Middle frontal gyrus (tissue), 1 donor: ENCODE results near the gene LDHAL6B.
"Not testable (repeated sequence)": the region's sequence is repeated elsewhere in the genome, so short reads cannot be mapped to it uniquely, and the experiment has no call there.

ENCODE experiments used
- DNase-seq: peaks from one replicate; pipeline ENCODE4 v3.0.0-alpha.2; 2015; ENCODE audit warnings: low spot score; ENCODE audit errors: extremely low spot score

Gene LDHAL6B

DNA sequence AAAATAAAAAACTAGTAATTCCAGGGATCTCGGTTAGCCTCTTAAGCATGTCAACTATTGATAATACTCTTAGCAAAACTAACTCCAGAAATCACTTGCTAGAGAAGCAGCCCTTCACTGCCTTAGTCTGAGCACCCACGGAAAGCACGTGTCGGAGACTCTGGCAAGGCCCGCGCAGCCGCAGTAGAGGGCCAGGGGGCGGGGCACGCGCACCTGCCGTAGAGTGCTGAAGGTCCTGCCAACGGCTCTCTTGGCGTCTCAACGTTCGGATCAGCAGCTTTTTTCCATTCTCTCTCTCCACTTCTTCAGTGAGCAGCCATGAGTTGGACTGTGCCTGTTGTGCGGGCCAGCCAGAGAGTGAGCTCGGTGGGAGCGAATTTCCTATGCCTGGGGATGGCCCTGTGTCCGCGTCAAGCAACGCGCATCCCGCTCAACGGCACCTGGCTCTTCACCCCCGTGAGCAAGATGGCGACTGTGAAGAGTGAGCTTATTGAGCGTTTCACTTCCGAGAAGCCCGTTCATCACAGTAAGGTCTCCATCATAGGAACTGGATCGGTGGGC lies at the start of gene LDHAL6B:
LDHAL6B (plus strand) TSS at position 221 of the 561 bp plus-strand sequence; CDS start at position 319, 98 bp downstream.
- DNase-seq: no peak

DNA sequence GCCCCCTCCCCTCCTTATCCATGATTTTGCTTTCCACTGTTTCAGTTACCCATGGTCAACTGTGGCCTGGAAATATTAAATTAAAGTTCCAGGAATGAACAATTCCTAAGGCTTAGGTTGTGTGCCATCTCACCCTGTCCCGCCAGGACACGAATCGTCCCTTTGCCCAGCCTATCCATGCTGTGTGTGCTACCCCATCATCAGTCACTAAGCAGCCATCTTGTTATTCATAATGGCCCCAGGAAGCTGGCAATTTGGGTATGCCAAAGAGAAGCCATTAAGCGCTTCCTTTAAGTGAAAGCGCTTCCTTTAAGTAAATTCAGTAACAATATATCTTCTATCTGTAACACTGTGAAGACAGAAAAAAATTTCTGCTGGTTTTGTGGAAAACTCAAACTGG lies 49.2 kb upstream of the LDHAL6B start:
- no peak for DNase-seq

DNA sequence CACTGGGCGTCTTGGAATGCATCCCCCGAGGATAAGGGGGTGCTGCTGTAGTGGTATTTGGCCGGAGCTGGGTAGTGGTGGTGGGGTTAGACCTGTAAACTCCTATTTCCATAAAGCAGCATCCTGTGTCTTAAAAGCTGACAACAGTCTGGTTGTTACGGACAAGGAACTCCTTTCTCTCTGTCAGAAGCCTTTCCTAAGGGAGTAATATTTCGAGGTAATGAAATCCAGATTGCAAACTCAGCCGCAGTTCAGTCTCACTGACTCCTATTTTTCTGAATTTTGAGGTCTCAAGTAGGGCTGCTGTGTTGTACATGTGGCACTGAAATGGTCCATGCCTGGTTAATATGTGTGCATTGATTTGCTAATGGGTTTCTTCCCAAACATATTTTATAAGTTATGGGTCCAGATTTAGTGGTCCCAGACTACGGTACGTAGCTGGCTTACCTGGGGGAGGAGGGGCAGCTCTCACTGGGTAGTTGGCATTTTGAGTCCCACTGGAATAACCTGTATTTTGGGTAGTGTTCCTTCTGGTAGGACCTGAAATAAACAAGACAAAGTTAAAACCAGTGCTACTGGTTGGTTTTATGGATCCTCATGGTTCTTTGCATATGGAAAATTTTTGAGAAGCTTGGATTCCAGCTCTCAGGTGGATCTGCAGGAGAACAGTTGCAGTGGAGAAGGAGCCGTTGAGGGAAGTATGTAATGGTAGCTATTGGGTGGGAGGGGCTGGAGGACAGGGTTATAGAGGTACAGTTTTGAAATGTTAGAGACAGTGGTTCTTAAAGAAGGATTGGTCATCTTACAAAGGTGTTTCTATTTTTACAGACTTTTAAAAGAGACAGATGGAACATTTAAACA lies 48.6 kb upstream of the LDHAL6B start:
- no peak for DNase-seq

DNA sequence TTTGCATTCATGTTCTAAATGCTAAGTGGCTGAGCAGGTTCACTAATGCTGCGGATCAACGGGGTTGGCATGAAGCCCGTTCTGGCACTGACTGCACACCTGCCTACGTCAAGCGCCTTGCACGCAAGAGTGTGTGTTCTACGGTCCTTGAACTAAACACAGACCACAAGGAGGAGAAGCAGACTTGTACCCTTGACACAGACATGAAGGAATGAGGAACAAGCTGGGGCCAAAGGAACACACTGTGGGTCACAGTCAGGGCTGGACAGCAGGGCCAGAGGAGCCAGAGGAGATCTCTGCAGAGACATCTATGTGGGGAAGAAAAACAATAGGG lies 48.0 kb upstream of the LDHAL6B start:
- no peak for DNase-seq

DNA sequence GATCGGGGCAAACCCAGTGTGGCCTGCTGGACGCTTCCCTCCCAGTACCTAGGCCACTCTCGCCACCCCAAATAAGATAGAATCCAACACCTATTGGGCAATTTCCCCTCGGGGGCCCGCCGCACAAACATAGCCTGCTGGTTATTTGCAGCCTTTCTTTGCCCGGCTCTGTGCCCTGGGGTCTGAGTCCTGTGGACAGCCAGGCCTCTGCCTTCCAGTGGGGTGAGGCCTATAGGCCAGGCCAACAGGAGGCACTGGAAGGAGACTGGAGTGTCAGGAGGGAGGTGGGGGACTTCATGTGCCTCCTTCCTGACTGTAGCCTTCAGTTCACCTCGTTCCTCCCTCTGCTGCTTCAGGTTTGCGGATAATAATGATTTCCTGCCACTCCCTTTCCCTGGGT lies 47.4 kb upstream of the LDHAL6B start:
- no peak for DNase-seq

DNA sequence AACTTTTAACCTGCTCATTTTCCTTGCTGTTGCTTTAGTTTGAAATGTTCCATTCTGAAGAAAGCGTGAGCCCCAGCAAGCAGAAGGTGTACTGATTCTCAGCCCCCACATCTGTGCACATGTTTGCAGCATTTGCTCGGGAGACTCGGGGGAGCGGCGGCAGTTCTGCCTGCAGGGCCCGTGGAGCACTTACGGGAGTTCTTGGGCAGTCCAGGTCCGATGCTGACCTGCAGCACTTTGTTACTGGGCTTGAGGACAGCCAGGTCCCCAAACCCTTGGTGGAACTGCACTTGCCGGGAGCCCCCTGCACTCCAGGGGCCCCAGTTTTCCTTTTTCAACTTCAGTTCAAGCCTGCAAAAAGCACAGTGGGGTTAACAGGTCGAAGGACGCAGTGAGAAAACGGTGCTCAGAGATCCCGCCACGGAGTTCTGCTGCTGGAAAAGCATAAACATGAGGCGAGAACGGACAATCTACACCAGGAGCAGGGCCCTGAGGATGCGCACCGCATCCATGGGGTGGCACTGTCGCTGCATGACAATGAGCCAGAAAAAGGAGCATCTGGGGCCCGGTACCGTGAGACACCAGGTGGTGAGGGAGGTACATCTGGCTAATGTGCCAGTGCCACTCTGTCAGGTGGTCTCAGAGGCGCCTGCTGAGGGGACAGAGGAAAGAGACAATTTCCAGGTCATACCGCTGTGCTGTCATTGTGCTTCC lies 45.6 kb upstream of the LDHAL6B start:
- DNase-seq: no peak

DNA sequence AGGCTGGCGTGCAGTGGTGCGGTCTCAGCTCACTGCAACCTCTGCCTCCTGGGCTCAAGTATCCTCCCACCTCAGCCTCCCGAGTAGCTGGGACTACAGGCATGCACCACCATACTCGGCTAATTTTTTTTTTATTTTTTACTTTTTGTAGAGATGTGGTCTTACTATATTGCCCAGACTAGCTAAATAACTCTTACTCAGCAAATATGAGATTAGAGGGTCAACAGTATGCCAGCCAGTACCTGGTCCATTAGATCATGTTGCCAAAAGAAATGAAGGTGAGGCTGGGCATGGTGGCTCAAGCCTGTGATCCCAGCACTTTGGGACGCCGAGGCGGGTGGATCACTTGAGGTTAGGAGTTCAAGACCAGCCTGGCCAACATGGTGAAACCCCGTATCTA lies 44.6 kb upstream of the LDHAL6B start:
- not testable (repeated sequence) for DNase-seq

DNA sequence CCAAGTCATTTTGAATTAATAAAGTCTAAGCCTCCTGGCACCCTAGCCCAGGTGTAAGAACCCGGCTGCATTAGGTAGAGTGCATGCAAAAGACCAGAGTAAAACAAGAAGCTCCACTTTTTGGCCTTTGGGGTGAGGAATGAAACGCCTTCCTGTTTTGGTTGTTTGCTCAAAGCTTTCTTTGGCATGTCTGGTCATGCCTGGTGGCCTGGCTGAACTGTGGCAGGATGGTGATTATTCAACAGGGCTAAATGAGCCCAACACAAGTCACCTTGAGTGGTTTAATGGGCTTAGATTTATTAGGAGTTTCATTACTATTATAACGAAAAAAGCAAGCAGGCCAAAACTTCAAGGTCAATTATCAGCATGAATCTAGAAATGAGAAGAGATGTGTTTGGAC lies 40.9 kb upstream of the LDHAL6B start:
- DNase-seq: no peak

DNA sequence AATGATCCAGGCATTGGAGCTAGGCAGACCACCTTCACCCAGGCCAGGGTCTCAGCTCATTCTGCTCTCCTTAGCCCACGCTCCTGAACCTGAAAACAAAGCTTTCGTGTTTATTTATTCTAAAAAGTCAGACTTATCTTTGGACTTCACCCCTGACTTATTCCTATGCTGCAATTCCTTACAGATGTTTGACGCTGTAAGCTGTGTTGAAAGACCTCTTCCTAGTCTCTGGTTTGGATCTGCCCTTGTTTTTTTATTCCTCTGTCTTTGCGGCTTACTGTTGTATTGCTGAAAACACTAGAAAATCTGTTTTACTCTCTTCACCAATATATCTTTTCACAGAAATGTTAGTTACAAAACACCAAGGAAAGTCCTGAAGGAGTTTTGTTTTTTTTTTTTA lies 40.5 kb upstream of the LDHAL6B start:
- DNase-seq: no peak

DNA sequence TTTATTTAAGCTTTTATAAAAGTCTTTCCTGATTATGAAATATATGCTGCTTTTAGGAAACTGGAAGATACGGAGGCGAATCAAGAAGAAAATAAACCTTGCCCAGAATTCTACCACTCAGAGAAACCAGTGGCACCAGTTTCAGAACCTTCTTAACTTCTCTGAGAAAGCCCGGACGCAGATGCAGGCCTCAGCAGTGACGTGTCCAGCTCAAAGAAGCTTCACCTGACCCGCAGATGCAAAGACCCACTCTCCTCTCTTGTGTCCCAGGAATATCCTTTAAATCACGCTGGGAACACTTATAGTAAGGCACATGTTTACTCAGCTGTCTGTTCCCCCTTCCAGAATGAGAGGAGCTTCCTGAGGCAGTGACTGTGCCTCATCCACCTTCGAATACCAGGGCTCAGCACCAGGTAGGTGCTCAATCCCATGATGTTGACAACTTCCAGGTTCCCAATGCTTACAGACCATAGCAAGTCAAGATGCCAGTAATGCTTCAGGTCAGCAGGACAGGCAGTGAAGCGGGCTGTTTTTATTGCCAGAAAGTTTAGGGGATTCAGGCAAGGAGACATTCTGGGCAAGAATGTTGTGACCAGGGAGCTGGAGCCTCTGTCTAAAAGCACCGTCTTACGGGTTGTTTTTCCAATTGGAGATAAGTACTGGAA lies 39.9 kb upstream of the LDHAL6B start:
- no peak for DNase-seq

DNA sequence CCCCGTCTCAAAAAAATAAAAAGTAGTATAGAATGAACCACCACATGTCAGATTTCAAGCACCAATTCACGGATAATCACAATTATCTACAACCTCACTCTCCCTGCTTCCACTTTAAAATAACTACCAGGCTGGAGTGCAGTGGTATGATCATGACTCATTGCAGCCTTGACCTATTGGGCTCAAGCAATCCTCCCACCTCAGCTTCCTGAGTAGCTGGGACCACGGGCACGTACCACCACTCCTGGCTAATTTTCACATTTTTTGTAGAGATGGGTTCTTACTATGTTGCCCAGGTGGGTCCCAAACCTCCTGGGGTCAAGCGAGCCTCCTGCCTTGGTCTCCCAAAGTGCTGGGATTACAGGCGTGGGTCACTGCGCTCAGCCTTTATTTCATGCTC lies 38.1 kb upstream of the LDHAL6B start:
- DNase-seq: no peak

DNA sequence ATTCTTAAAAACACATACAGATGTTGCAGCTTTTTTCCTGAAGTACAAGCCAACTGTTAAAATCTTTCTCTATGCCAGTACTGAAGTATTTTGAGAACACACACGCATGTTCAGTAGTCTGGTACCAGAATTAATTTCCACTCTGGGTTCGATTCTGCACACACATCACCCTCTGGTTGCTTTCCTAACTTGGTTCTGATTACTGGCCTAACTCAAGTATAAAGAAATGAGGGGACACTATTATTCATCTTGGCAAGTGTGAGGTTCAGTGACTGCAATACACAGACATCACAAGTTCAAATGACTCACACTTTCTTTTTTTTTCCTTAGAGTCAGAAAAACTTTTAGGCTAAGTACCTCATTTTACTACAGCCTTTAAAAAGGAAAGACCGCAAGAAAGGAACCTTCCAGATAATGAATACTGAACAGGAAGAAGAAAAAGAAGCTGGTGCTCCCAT lies 37.4 kb upstream of the LDHAL6B start:
- no peak for DNase-seq

DNA sequence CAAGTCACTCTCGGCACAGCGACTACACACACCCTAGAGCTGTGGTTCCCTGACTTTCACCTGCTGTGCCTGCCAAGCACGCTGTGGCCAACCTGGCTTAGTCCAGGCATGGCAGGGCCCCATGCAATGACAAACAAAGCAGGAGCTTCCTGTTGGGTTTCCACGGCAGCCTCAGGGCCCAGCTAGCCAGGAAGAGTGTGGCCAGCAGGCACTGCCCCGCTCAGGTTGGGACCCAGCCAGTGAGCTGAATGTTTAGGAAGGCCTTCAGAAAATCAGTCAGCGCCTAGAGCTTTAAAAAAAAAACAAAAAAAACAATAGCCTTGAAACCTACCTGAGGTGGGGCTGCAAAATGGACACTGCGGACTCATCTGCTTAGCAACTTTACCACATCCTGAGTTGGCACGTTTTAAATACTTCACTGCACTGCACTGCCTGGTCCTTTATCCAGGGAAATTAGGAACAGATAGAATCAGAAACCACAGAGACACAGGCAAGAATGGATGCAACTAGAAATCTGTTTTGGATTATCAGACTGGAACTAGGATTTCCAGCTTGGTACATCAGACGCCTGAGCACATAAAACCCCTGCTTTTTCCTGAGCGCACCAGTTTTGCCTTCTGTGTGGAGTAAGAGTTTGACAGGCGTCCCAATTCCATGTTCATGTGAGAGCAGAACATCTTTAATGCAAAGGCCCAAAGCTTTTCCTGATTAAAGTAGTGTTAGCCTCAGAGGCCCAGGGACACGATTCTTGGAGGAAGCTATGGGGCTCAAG lies 36.2 kb upstream of the LDHAL6B start:
- no peak for DNase-seq

DNA sequence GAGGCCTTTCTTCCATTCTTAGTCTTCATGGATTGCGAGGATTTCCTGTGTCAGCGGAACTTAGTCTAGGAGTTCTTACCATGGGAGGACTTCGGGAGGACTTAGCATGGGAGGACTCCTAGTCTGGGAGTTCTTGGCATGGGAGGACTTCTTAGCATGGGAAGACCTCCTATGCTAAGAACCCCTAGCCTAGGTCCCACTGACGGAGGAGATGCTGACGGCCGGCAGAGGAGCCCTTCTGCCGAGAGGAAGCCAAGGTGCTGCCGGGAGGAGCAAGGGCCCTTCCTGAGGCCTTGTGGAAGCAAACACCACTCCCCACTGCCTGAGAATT lies 35.6 kb upstream of the LDHAL6B start:
- no peak for DNase-seq

DNA sequence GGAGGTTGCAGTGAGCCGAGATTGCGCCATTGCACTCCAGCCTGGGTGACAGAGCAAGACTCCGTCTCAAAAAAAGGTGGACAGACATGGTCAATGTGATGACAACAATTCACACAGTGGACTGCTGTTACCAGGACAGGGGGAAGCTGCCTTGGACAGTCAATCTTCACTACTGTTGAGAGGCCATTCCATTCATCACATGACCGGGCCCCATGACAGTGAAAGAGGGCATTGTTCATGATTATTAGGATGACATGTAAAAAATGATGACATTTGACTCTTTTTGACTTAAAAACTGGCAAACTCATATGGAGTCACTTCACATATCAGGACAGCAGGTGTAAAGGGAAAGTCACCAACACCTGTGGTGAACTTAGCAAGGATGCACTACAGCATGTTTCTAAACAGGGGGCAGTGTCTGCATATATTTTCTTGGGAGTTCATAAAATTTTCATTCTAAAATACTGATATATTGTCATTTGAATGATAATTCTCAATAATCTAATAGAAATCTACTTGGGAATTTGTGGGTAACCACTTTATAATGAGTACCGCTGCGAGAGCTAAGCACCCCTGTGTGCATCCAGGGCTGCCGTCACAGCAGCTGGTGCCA lies 34.2 kb upstream of the LDHAL6B start:
- DNase-seq: no peak

DNA sequence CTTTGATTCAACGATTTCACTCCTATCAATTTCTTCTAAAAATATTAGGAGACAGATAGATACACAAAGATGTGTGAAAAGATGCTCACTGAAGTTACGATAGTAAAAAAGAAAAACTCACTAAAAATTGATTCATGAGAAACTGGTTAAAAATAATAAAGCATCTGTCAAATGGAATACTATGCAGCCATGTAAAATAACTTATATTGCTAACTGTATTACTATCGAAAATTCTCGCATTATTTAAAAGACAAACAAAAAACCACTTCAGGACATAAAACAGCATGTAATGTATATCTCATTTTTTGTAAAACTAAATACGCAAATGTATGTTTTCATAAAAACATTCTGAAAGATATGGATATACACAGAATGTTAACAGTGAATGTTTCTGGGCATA lies 33.4 kb upstream of the LDHAL6B start:
- no peak for DNase-seq

DNA sequence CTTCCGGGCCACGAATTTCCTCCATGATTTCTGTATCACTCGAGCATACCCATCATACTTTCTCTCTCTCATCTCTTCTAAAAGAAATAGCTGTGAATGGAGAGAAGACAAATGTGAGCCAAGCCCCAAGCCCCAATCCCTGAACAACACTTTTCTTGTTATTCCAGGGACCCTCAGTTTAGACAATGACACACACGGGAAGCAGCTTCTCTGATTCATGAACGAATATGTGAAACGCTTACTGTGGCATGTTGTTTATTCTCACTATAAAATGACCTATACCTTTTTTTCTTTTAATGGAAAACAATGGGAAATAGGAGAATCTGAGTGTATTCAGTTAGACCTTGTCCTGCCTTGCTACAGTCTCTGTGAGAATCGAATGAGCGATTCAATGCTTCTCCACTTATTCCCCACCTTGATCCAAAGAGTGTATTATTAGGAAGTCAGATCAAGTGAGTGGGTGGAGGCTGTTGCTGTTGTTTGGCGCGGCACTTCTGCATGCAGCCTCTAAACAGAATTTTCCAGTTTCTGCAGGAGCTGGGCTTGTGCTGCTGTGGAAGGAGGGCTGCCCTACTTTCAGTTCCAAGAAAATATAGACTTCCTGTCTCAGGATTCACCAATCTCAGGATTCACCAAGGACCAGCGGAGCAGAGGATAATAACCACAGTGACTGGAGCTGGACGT lies 32.4 kb upstream of the LDHAL6B start:
- no peak for DNase-seq

DNA sequence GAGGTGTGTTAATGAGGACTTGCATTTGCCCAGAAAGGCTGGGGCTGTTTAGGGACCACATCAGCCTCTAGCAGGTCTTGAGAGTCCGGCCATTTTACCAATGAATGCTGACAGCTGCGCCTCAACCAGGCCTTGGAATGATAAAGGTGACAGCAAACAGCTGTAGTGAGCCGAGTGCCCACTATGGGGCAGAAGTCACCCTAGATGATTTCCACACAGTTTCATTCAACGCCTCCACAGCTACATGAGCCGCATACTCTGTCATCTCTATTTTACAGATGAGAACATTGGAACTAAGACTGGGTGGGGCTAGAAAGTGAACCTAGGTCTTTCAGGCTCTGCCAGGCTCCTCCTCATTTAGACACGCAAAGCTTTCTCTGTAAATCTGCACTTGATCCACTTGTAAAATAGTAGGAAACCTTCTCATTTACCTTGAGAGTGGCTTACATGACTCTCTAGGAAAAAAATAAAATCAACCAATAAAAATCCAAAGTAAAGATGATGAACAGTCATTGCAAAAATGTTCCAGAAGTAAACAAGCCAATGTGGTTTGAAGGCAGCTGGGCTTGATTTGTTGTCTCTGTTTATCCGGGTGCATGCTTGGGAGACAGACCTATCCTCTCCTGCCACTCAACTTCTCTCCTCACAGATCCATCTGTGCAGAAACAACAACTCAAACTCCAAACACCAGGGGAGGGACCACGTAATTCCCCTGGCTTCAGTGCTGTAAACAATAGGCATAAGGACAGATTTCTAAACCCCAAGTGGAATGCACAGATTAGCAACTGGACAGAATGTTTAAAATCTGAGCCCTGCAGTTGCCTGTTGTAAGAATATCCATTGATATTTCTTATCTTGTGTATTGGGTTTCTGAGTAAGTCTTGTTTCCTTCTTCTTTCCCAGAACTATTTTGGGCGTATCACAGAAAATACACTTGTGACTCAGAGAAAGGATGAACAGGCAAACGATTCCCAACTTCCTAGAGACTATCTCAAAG lies 31.5 kb upstream of the LDHAL6B start:
- no peak for DNase-seq
